ENCODE results near the gene C1GALT1. TPM values are rescaled to one million over a fixed set of nuclear protein-coding genes. Genes with fewer than 3 reads are reported as not detected.

C1GALT1 gene
- total and polyA plus RNA-seq, 9 donors: 13.0 to 19.7 (median 15.2) TPM

GRCh38 chr7:7180725-7181449, 1.5 kb upstream of the C1GALT1 start:
- no peaks in the 10 kb centered on the region for H3K27me3 ChIP-seq (ENCODE audit: control insufficient read depth, insufficient read depth, low read length)
- 85% methylated on average over 4 of the region's 8 CpGs for WGBS (ENCODE audit: insufficient coverage)
- no peaks in the 10 kb centered on the region for H3K9me3 ChIP-seq (replicated peaks; ENCODE audit: control insufficient read depth, low read depth, low read length)
- H3K4me1 ChIP-seq (ENCODE audit: control insufficient read depth, insufficient read depth, low read length): peaks cover 2% of the 10 kb centered on the region
- H3K4me3 ChIP-seq (ENCODE audit: low read length): no peak overlapping the region
- H3K36me3 ChIP-seq (ENCODE audit: control insufficient read depth, insufficient read depth, low read length): no peaks in the 10 kb centered on the region
- no peak for DNase-seq
- no peak overlapping the region for H3K27ac ChIP-seq (ENCODE audit: low read length)

GRCh38 chr7:7181519-7182155, 707 bp upstream of the C1GALT1 start:
- no peaks in the 10 kb centered on the region for H3K27me3 ChIP-seq (ENCODE audit: control insufficient read depth, insufficient read depth, low read length)
- H3K9me3 ChIP-seq (replicated peaks; ENCODE audit: control insufficient read depth, low read depth, low read length): no peaks in the 10 kb centered on the region
- no peaks in the 10 kb centered on the region for H3K36me3 ChIP-seq (ENCODE audit: control insufficient read depth, insufficient read depth, low read length)
- peak; percentile 69 for DNase-seq
- peak overlapping the region; percentile 93 for H3K27ac ChIP-seq (ENCODE audit: low read length)
- H3K4me1 ChIP-seq (ENCODE audit: control insufficient read depth, insufficient read depth, low read length): peaks cover 2% of the 10 kb centered on the region
- WGBS (ENCODE audit: insufficient coverage): no CpG with 5 or more reads among the region's 12 CpGs
- H3K4me3 ChIP-seq (ENCODE audit: low read length): peak overlapping the region; percentile 52

- Histone ChIP-seq H3K4me3 (ENCODE audit: low read length) (peak overlapping the region; percentile 93), H3K4me1 (ENCODE audit: control insufficient read depth, insufficient read depth, low read length) (peaks cover 2% of the 10 kb centered on the region), H3K36me3 (ENCODE audit: control insufficient read depth, insufficient read depth, low read length) (no peaks in the 10 kb centered on the region), H3K27me3 (ENCODE audit: control insufficient read depth, insufficient read depth, low read length) (no peaks in the 10 kb centered on the region), H3K9me3 (replicated peaks; ENCODE audit: control insufficient read depth, low read depth, low read length) (no peaks in the 10 kb centered on the region), H3K27ac (ENCODE audit: low read length) (peak overlapping the region; percentile 95)
- under 1% methylated on average over 36 of the region's 44 CpGs for WGBS (ENCODE audit: insufficient coverage)
- peak; percentile 50 for DNase-seq
Measured at GRCh38 chr7:7183061-7183837, 905 bp downstream of the C1GALT1 start.

- 60% methylated on average over 2 of the region's 4 CpGs for WGBS (ENCODE audit: insufficient coverage)
- H3K4me1 ChIP-seq (ENCODE audit: control insufficient read depth, insufficient read depth, low read length): peaks cover 2% of the 10 kb centered on the region
- H3K4me3 ChIP-seq (ENCODE audit: low read length): no peak overlapping the region
- H3K36me3 ChIP-seq (ENCODE audit: control insufficient read depth, insufficient read depth, low read length): no peaks in the 10 kb centered on the region
- no peak overlapping the region for H3K27ac ChIP-seq (ENCODE audit: low read length)
- no peaks in the 10 kb centered on the region for H3K27me3 ChIP-seq (ENCODE audit: control insufficient read depth, insufficient read depth, low read length)
- H3K9me3 ChIP-seq (replicated peaks; ENCODE audit: control insufficient read depth, low read depth, low read length): no peaks in the 10 kb centered on the region
- peak; percentile 19 for DNase-seq
Measured at GRCh38 chr7:7183838-7184463, 1.6 kb downstream of the C1GALT1 start.

GRCh38 chr7:7185371-7185989, 3.1 kb downstream of the C1GALT1 start:
- H3K4me3 ChIP-seq (ENCODE audit: low read length): no peak overlapping the region
- H3K9me3 ChIP-seq (replicated peaks; ENCODE audit: control insufficient read depth, low read depth, low read length): no peaks in the 10 kb centered on the region
- H3K27me3 ChIP-seq (ENCODE audit: control insufficient read depth, insufficient read depth, low read length): no peaks in the 10 kb centered on the region
- no peaks in the 10 kb centered on the region for H3K36me3 ChIP-seq (ENCODE audit: control insufficient read depth, insufficient read depth, low read length)
- no peak for DNase-seq
- H3K27ac ChIP-seq (ENCODE audit: low read length): no peak overlapping the region
- peaks cover 2% of the 10 kb centered on the region for H3K4me1 ChIP-seq (ENCODE audit: control insufficient read depth, insufficient read depth, low read length)
- 53% methylated on average over 4 of the region's 7 CpGs for WGBS (ENCODE audit: insufficient coverage)

GRCh38 chr7:7188091-7188490, 5.7 kb downstream of the C1GALT1 start:
- Histone ChIP-seq H3K4me3 (ENCODE audit: low read length) (no peak overlapping the region), H3K27ac (ENCODE audit: low read length) (no peak overlapping the region), H3K36me3 (ENCODE audit: control insufficient read depth, insufficient read depth, low read length) (no peaks in the 10 kb centered on the region), H3K9me3 (replicated peaks; ENCODE audit: control insufficient read depth, low read depth, low read length) (no peaks in the 10 kb centered on the region), H3K27me3 (ENCODE audit: control insufficient read depth, insufficient read depth, low read length) (no peaks in the 10 kb centered on the region), H3K4me1 (ENCODE audit: control insufficient read depth, insufficient read depth, low read length) (peaks cover 2% of the 10 kb centered on the region)
- no peak for DNase-seq

GRCh38 chr7:7188742-7189141, 6.4 kb downstream of the C1GALT1 start:
- Histone ChIP-seq H3K9me3 (replicated peaks; ENCODE audit: control insufficient read depth, low read depth, low read length) (no peaks in the 10 kb centered on the region), H3K4me3 (ENCODE audit: low read length) (no peak overlapping the region), H3K27ac (ENCODE audit: low read length) (no peak overlapping the region), H3K4me1 (ENCODE audit: control insufficient read depth, insufficient read depth, low read length) (no peaks in the 10 kb centered on the region), H3K27me3 (ENCODE audit: control insufficient read depth, insufficient read depth, low read length) (no peaks in the 10 kb centered on the region), H3K36me3 (ENCODE audit: control insufficient read depth, insufficient read depth, low read length) (no peaks in the 10 kb centered on the region)
- WGBS (ENCODE audit: insufficient coverage): no CpG with 5 or more reads among the region's 4 CpGs
- no peak for DNase-seq

- peaks cover 6% of the 10 kb centered on the region for H3K9me3 ChIP-seq (replicated peaks; ENCODE audit: control insufficient read depth, low read depth, low read length)
- H3K27ac ChIP-seq (ENCODE audit: low read length): no peak overlapping the region
- H3K4me1 ChIP-seq (ENCODE audit: control insufficient read depth, insufficient read depth, low read length): no peaks in the 10 kb centered on the region
- no peak overlapping the region for H3K4me3 ChIP-seq (ENCODE audit: low read length)
- no peak for DNase-seq
- 27% methylated on average over 4 of the region's 5 CpGs for WGBS (ENCODE audit: insufficient coverage)
- no peaks in the 10 kb centered on the region for H3K36me3 ChIP-seq (ENCODE audit: control insufficient read depth, insufficient read depth, low read length)
- H3K27me3 ChIP-seq (ENCODE audit: control insufficient read depth, insufficient read depth, low read length): no peaks in the 10 kb centered on the region
Measured at GRCh38 chr7:7190142-7190541, 7.8 kb downstream of the C1GALT1 start.

GRCh38 chr7:7191137-7191536, 8.8 kb downstream of the C1GALT1 start:
- WGBS (ENCODE audit: insufficient coverage): no CpG with 5 or more reads among the region's 1 CpG
- no peak overlapping the region for H3K27ac ChIP-seq (ENCODE audit: low read length)

More at GRCh38 chr7:7191137-7191536, 8.8 kb downstream of the C1GALT1 start:
- H3K36me3 ChIP-seq (ENCODE audit: control insufficient read depth, insufficient read depth, low read length): no peaks in the 10 kb centered on the region
- peaks cover 6% of the 10 kb centered on the region for H3K9me3 ChIP-seq (replicated peaks; ENCODE audit: control insufficient read depth, low read depth, low read length)
- no peaks in the 10 kb centered on the region for H3K4me1 ChIP-seq (ENCODE audit: control insufficient read depth, insufficient read depth, low read length)
- no peak overlapping the region for H3K4me3 ChIP-seq (ENCODE audit: low read length)
- no peak for DNase-seq
- H3K27me3 ChIP-seq (ENCODE audit: control insufficient read depth, insufficient read depth, low read length): no peaks in the 10 kb centered on the region
